Measurements from ENCODE around the gene ANP32E. TPM values are rescaled to one million over a fixed set of nuclear protein-coding genes. Genes with fewer than 3 reads are reported as not detected.

Gene ANP32E
- polyA plus RNA-seq, 1 donor (not counting 4 experiments of a cell fraction or from before 2014, with no cell fraction given): 18.9 TPM

DNA sequence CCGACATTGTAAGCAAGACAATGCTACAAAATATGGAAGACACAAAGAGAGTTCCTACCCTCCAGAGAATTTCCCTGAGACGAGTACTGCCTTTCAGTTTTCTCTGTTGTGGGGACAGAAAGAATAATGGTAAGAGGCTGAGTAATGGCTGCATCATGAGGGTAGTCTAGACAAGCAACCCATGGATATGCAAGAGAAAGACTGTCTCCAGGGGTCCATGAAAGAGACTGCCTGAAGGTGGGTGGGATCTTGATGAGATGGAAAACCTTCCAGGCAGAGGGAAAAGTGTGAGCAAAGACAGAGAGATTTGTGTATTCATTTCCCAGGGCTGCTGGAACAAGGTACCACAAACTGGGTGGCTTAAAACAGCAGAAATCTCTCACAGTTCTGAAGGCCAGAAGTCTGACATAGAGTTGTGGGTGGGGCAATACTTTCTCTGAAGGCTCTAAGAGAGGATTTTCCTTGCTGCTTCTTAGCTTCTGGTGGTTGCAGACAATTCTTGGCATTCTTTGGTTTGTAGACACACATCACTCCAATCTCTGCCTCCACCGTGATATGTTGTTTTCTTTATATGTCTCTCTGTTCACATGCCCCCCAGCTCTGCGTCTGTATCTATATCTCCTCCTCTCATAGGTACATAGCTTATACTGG lies 41.4 kb downstream of the ANP32E start:
- Histone ChIP-seq H4K20me1 (ENCODE audit: control insufficient read depth, extremely low read depth, insufficient read depth, low read length) (no peaks in the 10 kb centered on the region), H3K27me3 (ENCODE audit: control insufficient read depth, extremely low read depth, insufficient read depth, low read length) (no peaks in the 10 kb centered on the region), H3K36me3 (ENCODE audit: control insufficient read depth in 2 of 2, extremely low read depth in 1 of 2, insufficient read depth in 2 of 2, low read length in 2 of 2) (no peaks in the 10 kb centered on the region), H3K9me3 (ENCODE audit: control insufficient read depth, low read depth, low read length) (no peaks in the 10 kb centered on the region), H3K4me1 (ENCODE audit: control insufficient read depth, extremely low read depth, insufficient read depth, low read length) (no peaks in the 10 kb centered on the region), H3K4me3 (ENCODE audit: control insufficient read depth in 2 of 3, extremely low read depth in 1 of 3, insufficient read depth in 2 of 3, low read depth in 1 of 3, low read length in 3 of 3) (no peak overlapping the region), H3K27ac (ENCODE audit: control insufficient read depth, insufficient read depth, low read length) (no peak overlapping the region), H3K9me1 (ENCODE audit: control insufficient read depth, extremely low read depth, insufficient read depth, low read length) (no peaks in the 10 kb centered on the region), H3K9ac (ENCODE audit: control insufficient read depth, extremely low read depth, insufficient read depth, low read length) (no peak overlapping the region), H3K4me2 (ENCODE audit: control insufficient read depth, extremely low read depth, insufficient read depth, low read depth, low read length) (no peak overlapping the region), H3K79me2 (ENCODE audit: control insufficient read depth, insufficient read depth, low read length) (no peaks in the 10 kb centered on the region), H2AFZ (ENCODE audit: control insufficient read depth, low read length) (no peak overlapping the region)
- DNase-seq (ENCODE audit: low read depth, low spot score) (no peak), FAIRE-seq (no peak)
- dilution Hi-C loops (cut with MboI; ENCODE audit: extremely low pct_ligation_motif_present, low sequenced_read_pairs): no loop called here
- TF ChIP-seq EZH2 (IDR thresholded peaks at IDR 0.05; ENCODE audit: low read length): no peak
- TF ChIP-seq, protein P1, sequence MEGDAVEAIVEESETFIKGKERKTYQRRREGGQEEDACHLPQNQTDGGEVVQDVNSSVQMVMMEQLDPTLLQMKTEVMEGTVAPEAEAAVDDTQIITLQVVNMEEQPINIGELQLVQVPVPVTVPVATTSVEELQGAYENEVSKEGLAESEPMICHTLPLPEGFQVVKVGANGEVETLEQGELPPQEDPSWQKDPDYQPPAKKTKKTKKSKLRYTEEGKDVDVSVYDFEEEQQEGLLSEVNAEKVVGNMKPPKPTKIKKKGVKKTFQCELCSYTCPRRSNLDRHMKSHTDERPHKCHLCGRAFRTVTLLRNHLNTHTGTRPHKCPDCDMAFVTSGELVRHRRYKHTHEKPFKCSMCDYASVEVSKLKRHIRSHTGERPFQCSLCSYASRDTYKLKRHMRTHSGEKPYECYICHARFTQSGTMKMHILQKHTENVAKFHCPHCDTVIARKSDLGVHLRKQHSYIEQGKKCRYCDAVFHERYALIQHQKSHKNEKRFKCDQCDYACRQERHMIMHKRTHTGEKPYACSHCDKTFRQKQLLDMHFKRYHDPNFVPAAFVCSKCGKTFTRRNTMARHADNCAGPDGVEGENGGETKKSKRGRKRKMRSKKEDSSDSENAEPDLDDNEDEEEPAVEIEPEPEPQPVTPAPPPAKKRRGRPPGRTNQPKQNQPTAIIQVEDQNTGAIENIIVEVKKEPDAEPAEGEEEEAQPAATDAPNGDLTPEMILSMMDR (optimal IDR thresholded peaks at IDR 0.05 in 1 of 3, IDR thresholded peaks at IDR 0.05 in 1 of 3, conservative IDR thresholded peaks at IDR 0.05 in 1 of 3; ENCODE audit: extremely low read depth in 1 of 3, insufficient read depth in 2 of 3, low read length in 3 of 3): no peak

DNA sequence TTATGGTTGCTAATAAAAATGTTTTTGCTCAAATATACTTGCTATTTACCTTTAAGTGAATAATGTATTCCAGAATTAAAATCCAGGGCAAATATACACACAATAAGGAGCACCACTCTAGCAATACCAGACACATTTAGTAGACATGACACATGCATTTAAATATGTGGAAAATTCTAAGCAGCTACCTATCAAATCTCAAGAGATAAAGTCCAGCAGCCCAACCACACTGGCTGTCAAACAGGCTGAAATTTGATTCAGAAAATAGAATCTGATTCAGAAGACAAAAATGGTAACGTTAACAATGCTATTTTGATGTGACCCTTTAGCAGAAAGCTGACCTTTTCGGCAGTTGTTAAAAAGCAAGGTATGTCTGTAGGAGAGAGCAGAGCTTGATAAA lies 43.9 kb downstream of the ANP32E start:
- dilution Hi-C loops (cut with MboI; ENCODE audit: extremely low pct_ligation_motif_present, low sequenced_read_pairs): no loop called here
- H3K9me1 ChIP-seq (ENCODE audit: control insufficient read depth, extremely low read depth, insufficient read depth, low read length): no peaks in the 10 kb centered on the region
- TF ChIP-seq EZH2 (IDR thresholded peaks at IDR 0.05; ENCODE audit: low read length): no peak
- TF ChIP-seq, protein P1 (optimal IDR thresholded peaks at IDR 0.05 in 1 of 3, IDR thresholded peaks at IDR 0.05 in 1 of 3, conservative IDR thresholded peaks at IDR 0.05 in 1 of 3; ENCODE audit: extremely low read depth in 1 of 3, insufficient read depth in 2 of 3, low read length in 3 of 3): no peak
- no peak overlapping the region for H2AFZ ChIP-seq (ENCODE audit: control insufficient read depth, low read length)
- no peaks in the 10 kb centered on the region for H3K27me3 ChIP-seq (ENCODE audit: control insufficient read depth, extremely low read depth, insufficient read depth, low read length)
- no peak overlapping the region for H3K4me2 ChIP-seq (ENCODE audit: control insufficient read depth, extremely low read depth, insufficient read depth, low read depth, low read length)
- H3K9me3 ChIP-seq (ENCODE audit: control insufficient read depth, low read depth, low read length): no peaks in the 10 kb centered on the region
- DNase-seq (ENCODE audit: low read depth, low spot score) (no peak), FAIRE-seq (no peak)
- no peaks in the 10 kb centered on the region for H4K20me1 ChIP-seq (ENCODE audit: control insufficient read depth, extremely low read depth, insufficient read depth, low read length)
- no peak overlapping the region for H3K4me3 ChIP-seq (ENCODE audit: control insufficient read depth in 2 of 3, extremely low read depth in 1 of 3, insufficient read depth in 2 of 3, low read depth in 1 of 3, low read length in 3 of 3)
- H3K36me3 ChIP-seq (ENCODE audit: control insufficient read depth in 2 of 2, extremely low read depth in 1 of 2, insufficient read depth in 2 of 2, low read length in 2 of 2): no peaks in the 10 kb centered on the region
- H3K79me2 ChIP-seq (ENCODE audit: control insufficient read depth, insufficient read depth, low read length): no peaks in the 10 kb centered on the region
- H3K27ac ChIP-seq (ENCODE audit: control insufficient read depth, insufficient read depth, low read length): no peak overlapping the region
- H3K9ac ChIP-seq (ENCODE audit: control insufficient read depth, extremely low read depth, insufficient read depth, low read length): no peak overlapping the region
- H3K4me1 ChIP-seq (ENCODE audit: control insufficient read depth, extremely low read depth, insufficient read depth, low read length): no peaks in the 10 kb centered on the region

Measured in keratinocyte (primary cell).